HepG2 (cell line): ENCODE measurements around the gene KRTAP1-5. TPM values are rescaled to one million over a fixed set of nuclear protein-coding genes. Genes with fewer than 3 reads are reported as not detected.

ENCODE experiments used
- ATAC-seq: fragments of 200-7000 bp; cut with Tn5 transposase; 3 replicates; pipeline ENCODE4 v1.9.1; 2020; ENCODE audit warnings: mild to moderate bottlenecking, moderate library complexity
- BruUV-seq: library from RNA; stranded (reverse); fragments of 400-500 nt; replicated peaks from 2 replicates; lab custom pipeline; 2021; lab: Mats Ljungman, UMichigan
- CTCF ChIA-PET: fragments of 300-600 bp; formaldehyde crosslinking; extraction: SDS; loops from one replicate; lab custom pipeline; 2021; ENCODE audit warnings: low total read pairs, inconsistent platforms, low intra/inter-chr PET ratio; lab: Yijun Ruan, JAX
- POLR2A ChIA-PET: fragments of 350-600 bp; sonication (Branson Sonifier 250); formaldehyde crosslinking; loops from one replicate; lab custom pipeline; 2020; ENCODE audit warnings: antibody characterized with exemption, inconsistent platforms; lab: Yijun Ruan, JAX
- DNase-seq: peaks from one replicate; pipeline ENCODE4 v3.0.0-alpha.2; 2015; ENCODE audit warnings: low spot score
- FAIRE-seq: peaks from 3 replicates; lab custom pipeline; 2011; peaks lifted over from hg19 to GRCh38; lab: Jason Lieb, UNC
- H2AFZ ChIP-seq: one replicate; pipeline ENCODE4 v1.6.1; 2011; ENCODE audit warnings: low read length, inconsistent platforms
- H3K27ac ChIP-seq: fragments of 300-600 bp; 3 replicates; pipeline ENCODE4 v1.8.0; 2011; ENCODE audit warnings: mixed run types, mild to moderate bottlenecking, mixed read lengths, low read length, inconsistent platforms; ENCODE audit not compliant: insufficient read depth; ENCODE audit errors: extremely low read length
- H3K27me3 ChIP-seq, 2 experiments: fragments of 200-600 bp in 1 of 2; 2 replicates in 1 of 2; 3 replicates in 1 of 2; pipeline versions ENCODE4 v1.6.0 to v1.8.0; 2011; ENCODE audit warnings: low read length in 2 of 2, mild to moderate bottlenecking in 2 of 2, moderate library complexity in 2 of 2, inconsistent platforms in 1 of 2; ENCODE audit not compliant: insufficient read depth in 2 of 2, control insufficient read depth in 1 of 2
- H3K36me3 ChIP-seq, 2 experiments: fragments of 200-600 bp in 1 of 2; replicated peaks in 1 of 2; 2 replicates in 1 of 2; 3 replicates in 1 of 2; pipeline versions ENCODE4 v1.5.1 to v1.8.0; 2011; ENCODE audit warnings: low read length in 2 of 2, inconsistent platforms in 1 of 2; ENCODE audit not compliant: insufficient read depth in 2 of 2, control insufficient read depth in 1 of 2
- H3K4me1 ChIP-seq: 2 replicates; pipeline ENCODE4 v1.5.1; 2012; ENCODE audit warnings: low read length, inconsistent platforms; ENCODE audit not compliant: insufficient read depth
- H3K4me2 ChIP-seq: 2 replicates; pipeline ENCODE4 v1.6.0; 2011; ENCODE audit warnings: low read depth, low read length, inconsistent platforms
- H3K4me3 ChIP-seq, 3 experiments: fragments of 200-600 bp in 1 of 3; sonication (generic), shearing (Covaris generic) in 1 of 3; replicated peaks in 1 of 3; 2 replicates each; pipeline ENCODE4 v1.5.1; 2011 to 2016; ENCODE audit warnings: low read length in 3 of 3, inconsistent platforms in 2 of 3, low read depth in 2 of 3, mild to moderate bottlenecking in 2 of 3, control low read depth in 1 of 3, mixed read lengths in 1 of 3; ENCODE audit not compliant: insufficient read depth in 1 of 3
- H3K79me2 ChIP-seq: one replicate; pipeline ENCODE4 v1.6.1; 2011; ENCODE audit warnings: low read length, inconsistent platforms; ENCODE audit not compliant: insufficient read depth
- H3K9ac ChIP-seq: 2 replicates; pipeline ENCODE4 v1.6.0; 2011; ENCODE audit warnings: mild to moderate bottlenecking, low read depth, low read length, inconsistent platforms; ENCODE audit not compliant: insufficient read depth
- H3K9me3 ChIP-seq: 2 replicates; pipeline ENCODE4 v1.5.1; 2012; ENCODE audit warnings: mild to moderate bottlenecking, low read length
- H4K20me1 ChIP-seq: 2 replicates; pipeline ENCODE4 v1.6.0; 2011; ENCODE audit warnings: inconsistent platforms, mild to moderate bottlenecking, low read length, moderate library complexity; ENCODE audit not compliant: insufficient read depth
- AGO2 ChIP-seq: fragments of 200-400 bp; formaldehyde crosslinking; optimal IDR thresholded peaks from 2 replicates; pipeline ENCODE3; 2017; ENCODE audit warnings: mild to moderate bottlenecking, low read depth, low read length, moderate library complexity
- ELF3 ChIP-seq: IDR thresholded peaks from 2 replicates; pipeline ENCODE4 v1.6.1; 2016; ENCODE audit warnings: missing genetic modification reagents, missing compliant biosample characterization
- FOSL2 ChIP-seq: sonication (generic); formaldehyde crosslinking; IDR thresholded peaks from 2 replicates; pipeline ENCODE4 v1.4.0; 2020; ENCODE audit warnings: missing genetic modification reagents
- MAFK ChIP-seq, 2 experiments: IDR thresholded peaks in 1 of 2; conservative IDR thresholded peaks in 1 of 2; 2 replicates each; pipeline ENCODE4 v1.6.1; 2011; ENCODE audit warnings: improper control_type of control experiment in 2 of 2, low read length in 2 of 2
- ONECUT2 ChIP-seq: sonication (generic); formaldehyde crosslinking; IDR thresholded peaks from 2 replicates; pipeline ENCODE4 v1.4.0; 2020; ENCODE audit warnings: missing genetic modification reagents
- RAD21 ChIP-seq: fragments of 450-650 bp; formaldehyde crosslinking; IDR thresholded peaks from 2 replicates; pipeline ENCODE4 v1.5.0; 2020; ENCODE audit warnings: mild to moderate bottlenecking
- RFX3 ChIP-seq: IDR thresholded peaks from 2 replicates; pipeline ENCODE4 v1.6.1; 2016; ENCODE audit warnings: missing biosample characterization, missing genetic modification reagents
- SALL2 ChIP-seq: sonication (generic); formaldehyde crosslinking; IDR thresholded peaks from 2 replicates; pipeline ENCODE4 v1.8.1; 2023; ENCODE audit warnings: mild to moderate bottlenecking, missing genetic modification reagents, inconsistent platforms
- SMYD3 ChIP-seq: sonication (generic); formaldehyde crosslinking; IDR thresholded peaks from 2 replicates; pipeline ENCODE4 v1.8.1; 2023; ENCODE audit warnings: mild to moderate bottlenecking, missing genetic modification reagents
- ZBTB7A ChIP-seq: sonication (generic); formaldehyde crosslinking; IDR thresholded peaks from 2 replicates; pipeline ENCODE4 v1.8.0; 2022; ENCODE audit warnings: mild to moderate bottlenecking, missing genetic modification reagents
- ZNF256 ChIP-seq: sonication (generic); formaldehyde crosslinking; conservative IDR thresholded peaks from 2 replicates; pipeline ENCODE4 v1.4.0; 2020; ENCODE audit warnings: missing genetic modification reagents
- ZNF431 ChIP-seq: sonication (generic); formaldehyde crosslinking; IDR thresholded peaks from 2 replicates; pipeline ENCODE4 v1.9.0; 2022; ENCODE audit warnings: missing genetic modification reagents, low read depth, mild to moderate bottlenecking, borderline replicate concordance
- ZNF543 ChIP-seq: sonication (generic); formaldehyde crosslinking; IDR thresholded peaks from 2 replicates; pipeline ENCODE4 v1.4.0; 2020; ENCODE audit warnings: mild to moderate bottlenecking, missing genetic modification reagents
- ZNF563 ChIP-seq: sonication (generic); formaldehyde crosslinking; IDR thresholded peaks from 2 replicates; pipeline ENCODE4 v1.8.0; 2022; ENCODE audit warnings: mild to moderate bottlenecking, moderate library complexity, missing genetic modification reagents
- ZNF746 ChIP-seq: sonication (generic); formaldehyde crosslinking; IDR thresholded peaks from 2 replicates; pipeline ENCODE4 v1.8.0; 2022; ENCODE audit warnings: mild to moderate bottlenecking, missing genetic modification reagents
- ZNF790 ChIP-seq: sonication (generic); formaldehyde crosslinking; IDR thresholded peaks from 2 replicates; pipeline ENCODE4 v1.8.0; 2022; ENCODE audit warnings: missing genetic modification reagents, mild to moderate bottlenecking, borderline replicate concordance
- ZNF883 ChIP-seq: sonication (generic); formaldehyde crosslinking; IDR thresholded peaks from 2 replicates; pipeline ENCODE4 v1.5.1; 2020; ENCODE audit warnings: mild to moderate bottlenecking, missing genetic modification reagents; ENCODE audit errors: not compliant biosample characterization
- WGBS: methylation state at CpG from one replicate; pipeline ENCODE4 v1.1.6; 2017; ENCODE audit warnings: low lambda C conversion rate; 5-methylcytosine and 5-hydroxymethylcytosine counted together
- in situ Hi-C: cut with HindIII; loops from 2 replicates; pipeline ENCODE4 v1.10.0; 2017; ENCODE audit warnings: low pct_unique_long_range_greater_than_20kb; ENCODE audit not compliant: extremely low pct_ligation_motif_present
- intact Hi-C: fragments of 100-400 bp; cut with micrococcal nuclease; formaldehyde crosslinking; loops from one replicate; pipeline ENCODE4 v1.10.0; 2022; ENCODE audit not compliant: unreplicated experiment
- polyA plus RNA-seq, 8 experiments: library from polyadenylated mRNA; depleted of rRNA in 3 of 8; stranded (reverse) in 7 of 8; unstranded in 1 of 8; fragments of >200 nt; fragmentation: Illumina TruSeq in 4 of 8; extraction: Trizol in 4 of 8; gene quantifications; 2 replicates each; pipeline versions ENCODE4 v1.2.1 to v1.2.3, GENCODE V29; 2011 to 2016; ENCODE audit warnings: low read depth in 4 of 8, missing spikeins in 1 of 8, mixed read lengths in 1 of 8; ENCODE audit not compliant: insufficient read depth in 1 of 8
- total RNA-seq, 5 experiments: library from RNA; depleted of rRNA; stranded (reverse); fragments of >200 nt; fragmentation: Illumina TruSeq; extraction: Trizol; gene quantifications; 2 replicates each; pipeline ENCODE4 v1.2.3, GENCODE V29; 2016; ENCODE audit warnings: low read depth in 1 of 5
- TF ChIP-seq, protein P1 (sequence below): sonication (generic); formaldehyde crosslinking; IDR thresholded peaks from 2 replicates; pipeline ENCODE4 v1.5.0; 2020; ENCODE audit warnings: mild to moderate bottlenecking, missing genetic modification reagents, borderline replicate concordance
- TF ChIP-seq, protein P2 (sequence below): sonication (generic); formaldehyde crosslinking; IDR thresholded peaks from 2 replicates; pipeline ENCODE4 v1.4.0; 2020; ENCODE audit warnings: missing genetic modification reagents
- TF ChIP-seq, protein P3 (sequence below): sonication (generic); formaldehyde crosslinking; IDR thresholded peaks from 2 replicates; pipeline ENCODE4 v1.5.1; 2020; ENCODE audit warnings: mild to moderate bottlenecking, moderate library complexity, missing genetic modification reagents

KRTAP1-5 gene
- total and polyA plus RNA-seq, 2 of the 13 experiments (the other 11 are each of a cell fraction or from before 2014, with no cell fraction given) = 0.09 TPM; not detected in 1

DNA sequence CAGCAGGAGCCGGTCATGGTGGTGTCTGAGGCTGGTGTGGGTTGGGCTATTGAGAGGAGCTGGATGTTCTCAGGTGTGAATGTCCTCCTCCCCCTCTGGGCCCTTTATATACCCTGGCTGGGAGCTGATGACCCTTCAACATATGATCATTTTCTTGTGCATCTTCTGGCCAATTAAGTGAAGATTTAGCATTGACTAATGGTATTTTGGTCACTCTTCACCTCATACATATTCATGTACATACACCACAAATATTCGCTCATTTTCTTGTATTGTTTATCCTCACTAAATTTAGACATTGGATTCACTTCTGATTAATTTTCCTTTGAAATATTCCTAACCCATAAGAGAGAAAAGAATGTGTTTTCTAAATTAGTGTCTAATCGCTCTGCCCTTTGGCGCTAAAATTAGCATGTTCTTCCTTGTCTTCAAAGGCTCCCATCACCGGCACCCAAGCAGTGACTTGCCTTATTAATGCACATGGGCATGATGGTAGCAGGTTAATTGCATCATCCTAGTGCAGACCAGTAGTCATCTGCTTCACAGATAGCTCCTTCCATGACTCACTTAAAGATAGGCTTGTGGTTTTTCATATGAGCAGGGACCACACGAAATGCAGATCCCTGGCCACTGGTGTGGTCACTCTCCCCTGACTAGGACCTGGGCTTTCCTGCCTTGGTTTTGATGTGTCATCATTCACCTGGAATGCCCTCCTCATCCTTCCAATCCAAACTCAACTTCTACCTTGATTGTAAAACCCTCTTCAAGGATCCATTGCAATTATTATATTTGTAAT lies 39.0 kb upstream of the KRTAP1-5 start, which contains the start of gene KRTAP2-4:
KRTAP2-4 (minus strand) TSS at position 51 of the 796 bp plus-strand sequence; CDS start at position 17, 34 bp downstream.
- H3K4me1 ChIP-seq = peaks cover 23% of the 10 kb centered on the region
- WGBS = 82% methylated on average over 6 of the region's 6 CpGs
- DNase-seq (peak; percentile 28), FAIRE-seq (no peak), ATAC-seq (no peak)
- H2AFZ ChIP-seq = no peak within 1 kb of the TSS
- no peaks in the 10 kb centered on the region for H3K79me2 ChIP-seq
- ChIA-PET CTCF (no interaction called here), POLR2A (no interaction called here)
- H3K9ac ChIP-seq = no peak within 1 kb of the TSS
- no peak within 1 kb of the TSS for H3K4me2 ChIP-seq
- intact Hi-C loops (no loop called here), in situ Hi-C loops (no loop called here)
- H4K20me1 ChIP-seq = no peaks in the 10 kb centered on the region
- no peaks in the 10 kb centered on the region for H3K27me3 ChIP-seq
- H3K4me3 ChIP-seq = no peak within 1 kb of the TSS
- no peaks in the 10 kb centered on the region for H3K9me3 ChIP-seq
- H3K27ac ChIP-seq = no peak within 1 kb of the TSS
- BruUV-seq = no TSS peak
- no peaks in the 10 kb centered on the region for H3K36me3 ChIP-seq
- TF ChIP-seq, protein P1, sequence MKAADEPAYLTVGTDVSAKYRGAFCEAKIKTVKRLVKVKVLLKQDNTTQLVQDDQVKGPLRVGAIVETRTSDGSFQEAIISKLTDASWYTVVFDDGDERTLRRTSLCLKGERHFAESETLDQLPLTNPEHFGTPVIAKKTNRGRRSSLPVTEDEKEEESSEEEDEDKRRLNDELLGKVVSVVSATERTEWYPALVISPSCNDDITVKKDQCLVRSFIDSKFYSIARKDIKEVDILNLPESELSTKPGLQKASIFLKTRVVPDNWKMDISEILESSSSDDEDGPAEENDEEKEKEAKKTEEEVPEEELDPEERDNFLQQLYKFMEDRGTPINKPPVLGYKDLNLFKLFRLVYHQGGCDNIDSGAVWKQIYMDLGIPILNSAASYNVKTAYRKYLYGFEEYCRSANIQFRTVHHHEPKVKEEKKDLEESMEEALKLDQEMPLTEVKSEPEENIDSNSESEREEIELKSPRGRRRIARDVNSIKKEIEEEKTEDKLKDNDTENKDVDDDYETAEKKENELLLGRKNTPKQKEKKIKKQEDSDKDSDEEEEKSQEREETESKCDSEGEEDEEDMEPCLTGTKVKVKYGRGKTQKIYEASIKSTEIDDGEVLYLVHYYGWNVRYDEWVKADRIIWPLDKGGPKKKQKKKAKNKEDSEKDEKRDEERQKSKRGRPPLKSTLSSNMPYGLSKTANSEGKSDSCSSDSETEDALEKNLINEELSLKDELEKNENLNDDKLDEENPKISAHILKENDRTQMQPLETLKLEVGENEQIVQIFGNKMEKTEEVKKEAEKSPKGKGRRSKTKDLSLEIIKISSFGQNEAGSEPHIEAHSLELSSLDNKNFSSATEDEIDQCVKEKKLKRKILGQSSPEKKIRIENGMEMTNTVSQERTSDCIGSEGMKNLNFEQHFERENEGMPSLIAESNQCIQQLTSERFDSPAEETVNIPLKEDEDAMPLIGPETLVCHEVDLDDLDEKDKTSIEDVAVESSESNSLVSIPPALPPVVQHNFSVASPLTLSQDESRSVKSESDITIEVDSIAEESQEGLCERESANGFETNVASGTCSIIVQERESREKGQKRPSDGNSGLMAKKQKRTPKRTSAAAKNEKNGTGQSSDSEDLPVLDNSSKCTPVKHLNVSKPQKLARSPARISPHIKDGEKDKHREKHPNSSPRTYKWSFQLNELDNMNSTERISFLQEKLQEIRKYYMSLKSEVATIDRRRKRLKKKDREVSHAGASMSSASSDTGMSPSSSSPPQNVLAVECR (CRISPR knock-in tag) = no peak
- TF ChIP-seq ZNF790 (CRISPR knock-in tag) = no peak
- TF ChIP-seq ZNF883 (CRISPR knock-in tag) = no peak
- TF ChIP-seq ZNF746 = no peak
- no peak for TF ChIP-seq RAD21 (CRISPR knock-in tag)
- no peak for TF ChIP-seq RFX3 (CRISPR knock-in tag)
- TF ChIP-seq, protein P2, sequence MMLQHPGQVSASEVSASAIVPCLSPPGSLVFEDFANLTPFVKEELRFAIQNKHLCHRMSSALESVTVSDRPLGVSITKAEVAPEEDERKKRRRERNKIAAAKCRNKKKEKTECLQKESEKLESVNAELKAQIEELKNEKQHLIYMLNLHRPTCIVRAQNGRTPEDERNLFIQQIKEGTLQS = 0 out of 2 replicates have a peak, but pooled peaks have one; percentile 26
- TF ChIP-seq, protein P3, sequence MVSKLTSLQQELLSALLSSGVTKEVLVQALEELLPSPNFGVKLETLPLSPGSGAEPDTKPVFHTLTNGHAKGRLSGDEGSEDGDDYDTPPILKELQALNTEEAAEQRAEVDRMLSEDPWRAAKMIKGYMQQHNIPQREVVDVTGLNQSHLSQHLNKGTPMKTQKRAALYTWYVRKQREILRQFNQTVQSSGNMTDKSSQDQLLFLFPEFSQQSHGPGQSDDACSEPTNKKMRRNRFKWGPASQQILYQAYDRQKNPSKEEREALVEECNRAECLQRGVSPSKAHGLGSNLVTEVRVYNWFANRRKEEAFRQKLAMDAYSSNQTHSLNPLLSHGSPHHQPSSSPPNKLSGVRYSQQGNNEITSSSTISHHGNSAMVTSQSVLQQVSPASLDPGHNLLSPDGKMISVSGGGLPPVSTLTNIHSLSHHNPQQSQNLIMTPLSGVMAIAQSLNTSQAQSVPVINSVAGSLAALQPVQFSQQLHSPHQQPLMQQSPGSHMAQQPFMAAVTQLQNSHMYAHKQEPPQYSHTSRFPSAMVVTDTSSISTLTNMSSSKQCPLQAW (CRISPR knock-in tag) = no peak
- TF ChIP-seq FOSL2 (CRISPR knock-in tag) = peak; percentile 53
- TF ChIP-seq AGO2 = no peak
- TF ChIP-seq ZNF543 (CRISPR knock-in tag) = no peak
- TF ChIP-seq ZBTB7A (CRISPR knock-in tag) = no peak
- no peak for TF ChIP-seq ZNF563 (CRISPR knock-in tag)
- TF ChIP-seq ELF3 (CRISPR knock-in tag) = no peak
- no peak for TF ChIP-seq ONECUT2 (CRISPR knock-in tag)
- no peak for TF ChIP-seq SALL2 (CRISPR knock-in tag)
- no peak for TF ChIP-seq ZNF431 (CRISPR knock-in tag)
- TF ChIP-seq MAFK (conservative IDR thresholded peaks at IDR 0.05 in 1 of 2, IDR thresholded peaks at IDR 0.05 in 1 of 2; ENCODE audit: low read length in 2 of 2) = peak in 1 of 2 experiments; percentile 5; a peak in 1 of 4 replicates
- TF ChIP-seq ZNF256 = no peak
- TF ChIP-seq SMYD3 (CRISPR knock-in tag) = no peak
